ENCODE data around the gene DLG2.
"Not testable (repeated sequence)": the region's sequence is repeated elsewhere in the genome, so short reads cannot be mapped to it uniquely, and the experiment has no call there.

The DLG2 gene

GRCh38 chr11:83455356-83455755 is 2171.8 kb downstream of the DLG2 start:
- no peak for DNase-seq (ENCODE audit: low read depth)

- DNase-seq (ENCODE audit: low read depth), result no peak
These were observed 2172.5 kb downstream of the DLG2 start for GRCh38 chr11:83454674-83455073.

GRCh38 chr11:83449338-83449913 is 2177.7 kb downstream of the DLG2 start:
- no peak for DNase-seq (ENCODE audit: low read depth)

- no peak for DNase-seq (ENCODE audit: low read depth)
These were observed 2178.5 kb downstream of the DLG2 start for GRCh38 chr11:83448686-83449085.

GRCh38 chr11:83443880-83444279 is 2183.3 kb downstream of the DLG2 start:
- not testable (repeated sequence) for DNase-seq (ENCODE audit: low read depth)

- DNase-seq (ENCODE audit: low read depth), result no peak
These were observed 2185.5 kb downstream of the DLG2 start for GRCh38 chr11:83441601-83442000.

GRCh38 chr11:83441171-83441570 is 2186.0 kb downstream of the DLG2 start:
- no peak for DNase-seq (ENCODE audit: low read depth)

GRCh38 chr11:83438438-83438837 is 2188.7 kb downstream of the DLG2 start:
- DNase-seq (ENCODE audit: low read depth), result no peak

GRCh38 chr11:83437939-83438338 is 2189.2 kb downstream of the DLG2 start:
- DNase-seq (ENCODE audit: low read depth), result no peak

GRCh38 chr11:83436855-83437254 is 2190.3 kb downstream of the DLG2 start:
- no peak for DNase-seq (ENCODE audit: low read depth)

- DNase-seq (ENCODE audit: low read depth), result not testable (repeated sequence)
These were observed 2192.3 kb downstream of the DLG2 start for GRCh38 chr11:83434812-83435211.

- DNase-seq (ENCODE audit: low read depth), result no peak
These were observed 2199.2 kb downstream of the DLG2 start for GRCh38 chr11:83427943-83428342.

GRCh38 chr11:83427501-83427900 is 2199.6 kb downstream of the DLG2 start:
- no peak for DNase-seq (ENCODE audit: low read depth)

- no peak for DNase-seq (ENCODE audit: low read depth)
These were observed 2202.0 kb downstream of the DLG2 start for GRCh38 chr11:83425137-83425466.

GRCh38 chr11:83424376-83425136 is 2202.6 kb downstream of the DLG2 start:
- DNase-seq (ENCODE audit: low read depth), result no peak

GRCh38 chr11:83422641-83423040 is 2204.5 kb downstream of the DLG2 start:
- not testable (repeated sequence) for DNase-seq (ENCODE audit: low read depth)

- no peak for DNase-seq (ENCODE audit: low read depth)
These were observed 2216.3 kb downstream of the DLG2 start for GRCh38 chr11:83410605-83411565.

GRCh38 chr11:83409891-83410290 is 2217.3 kb downstream of the DLG2 start:
- DNase-seq (ENCODE audit: low read depth), result no peak

GRCh38 chr11:83409476-83409875 is 2217.7 kb downstream of the DLG2 start:
- DNase-seq (ENCODE audit: low read depth), result no peak

- no peak for DNase-seq (ENCODE audit: low read depth)
These were observed 2218.2 kb downstream of the DLG2 start for GRCh38 chr11:83408946-83409345.

Data from stromal cell of bone marrow (primary cell).